Renal cortical epithelial cell (primary cell): ENCODE results near the gene BSND. TPM values are rescaled to one million over a fixed set of nuclear protein-coding genes. Genes with fewer than 3 reads are reported as not detected.
"Not testable (repeated sequence)": the region's sequence is repeated elsewhere in the genome, so short reads cannot be mapped to it uniquely, and the experiment has no call there.

Experiments
- DNase-seq: peaks from one replicate; pipeline ENCODE4 v3.0.0-alpha.2; 2011; ENCODE audit warnings: low read depth
- total RNA-seq: library from RNA; depleted of rRNA; stranded (reverse); fragments of >200 nt; gene quantifications from 2 replicates; pipeline ENCODE4 v1.2.3, GENCODE V29; 2014

The BSND gene
- total RNA-seq, 1 donor from 2014 or later, result 0.45 TPM

GRCh38 chr1:55015731-55016620 lies 17.2 kb downstream of the BSND start:
- no peak for DNase-seq

DNA sequence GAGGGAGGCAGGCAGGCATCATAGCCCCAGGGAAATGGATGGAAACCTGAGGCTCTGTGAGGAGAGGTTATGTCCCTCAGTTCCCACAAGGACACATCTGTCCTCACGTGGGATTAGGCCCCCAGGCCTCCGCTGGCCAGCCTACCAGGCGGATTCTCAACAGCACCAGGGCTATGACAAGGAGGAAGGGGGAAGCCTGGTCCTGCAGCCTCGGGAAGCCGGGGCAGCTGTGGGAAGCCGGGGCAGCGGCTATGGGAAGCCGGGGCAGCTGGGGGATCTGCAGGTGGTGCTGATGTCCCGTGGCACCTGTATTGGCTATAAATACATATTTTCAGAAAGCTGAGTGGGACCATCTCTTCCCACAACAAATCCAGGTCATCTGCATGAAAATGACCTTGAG lies 19.7 kb downstream of the BSND start:
- DNase-seq, result no peak

- DNase-seq, result peak; percentile 83
These were observed 23.3 kb downstream of the BSND start for GRCh38 chr1:55021942-55022546.

DNA sequence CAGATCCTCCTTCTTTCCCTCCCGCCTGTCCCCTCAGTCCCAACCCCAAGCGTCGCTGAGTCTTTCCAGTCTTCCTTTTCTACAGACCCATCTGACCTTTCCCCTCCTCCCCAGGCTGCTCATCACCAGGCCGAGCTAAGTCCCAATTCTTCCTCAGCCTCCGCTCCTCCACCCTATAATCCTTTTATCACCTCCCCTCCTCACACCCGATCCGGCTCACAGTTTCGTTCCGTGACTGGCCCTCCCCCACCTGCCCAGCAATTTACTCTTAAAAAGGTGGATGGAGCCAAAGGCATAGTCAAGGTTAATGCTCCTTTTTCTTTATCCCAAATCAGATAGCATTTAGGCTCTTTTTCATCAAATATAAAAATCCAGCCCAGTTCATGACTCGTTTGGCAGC lies 25.4 kb downstream of the BSND start:
- not testable (repeated sequence) for DNase-seq

GRCh38 chr1:55026682-55027081 lies 27.9 kb downstream of the BSND start:
- not testable (repeated sequence) for DNase-seq

- DNase-seq, result not testable (repeated sequence)
These were observed 32.4 kb downstream of the BSND start for GRCh38 chr1:55031098-55031497.

- DNase-seq, result no peak
These were observed 34.5 kb downstream of the BSND start for GRCh38 chr1:55033265-55033614.

- DNase-seq, result no peak
These were observed 35.9 kb downstream of the BSND start for GRCh38 chr1:55034476-55035133.

DNA sequence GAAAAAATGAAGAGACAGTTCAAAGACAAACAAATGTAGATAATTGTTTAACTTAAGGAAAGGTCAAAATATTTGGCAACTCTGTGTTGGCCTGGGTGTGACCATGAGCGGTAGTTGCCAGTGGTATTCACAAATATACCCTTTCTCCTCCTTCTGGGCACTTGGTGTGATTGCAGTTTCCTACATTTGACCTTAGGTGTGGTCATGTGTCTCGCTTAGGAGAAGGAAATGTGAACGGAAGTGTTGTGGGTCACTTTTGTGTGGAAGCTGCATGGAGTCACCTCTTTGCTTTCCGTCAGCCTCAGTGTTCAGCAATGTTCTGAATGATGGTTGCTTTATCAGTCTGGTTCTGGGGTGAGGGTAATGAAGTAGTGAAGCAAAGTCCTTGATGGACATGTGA lies 37.2 kb downstream of the BSND start:
- no peak for DNase-seq

- no peak for DNase-seq
These were observed 39.2 kb downstream of the BSND start for GRCh38 chr1:55037733-55038551.

DNA sequence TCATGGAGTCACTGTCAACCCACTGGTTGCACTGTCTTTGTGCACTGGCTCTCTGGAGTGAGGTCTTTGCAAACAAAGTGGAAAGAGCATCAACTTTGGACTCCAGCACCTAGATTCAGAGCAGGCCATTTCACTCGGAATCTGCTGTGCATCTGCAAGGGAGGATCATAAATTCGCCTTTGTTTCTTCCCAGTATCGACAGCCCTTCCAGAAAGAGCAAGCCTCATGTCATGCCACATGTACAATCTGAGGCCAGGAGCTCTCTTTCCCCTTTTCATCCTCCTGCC lies 39.8 kb downstream of the BSND start:
- DNase-seq, result no peak

DNA sequence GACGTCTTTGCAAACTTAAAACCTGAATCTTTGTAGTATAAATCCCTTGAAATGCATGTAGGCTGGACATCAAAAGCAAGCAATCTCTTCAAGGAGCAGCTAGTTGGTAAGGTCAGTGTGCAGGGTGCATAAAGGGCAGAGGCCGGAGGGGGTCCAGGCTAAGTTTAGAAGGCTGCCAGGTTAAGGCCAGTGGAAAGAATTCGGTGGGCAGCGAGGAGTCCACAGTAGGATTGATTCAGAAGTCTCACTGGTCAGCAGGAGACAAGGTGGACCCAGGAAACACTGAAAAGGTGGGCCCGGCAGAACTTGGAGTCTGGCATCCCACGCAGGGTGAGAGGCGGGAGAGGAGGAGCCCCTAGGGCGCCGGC lies 40.2 kb downstream of the BSND start:
- no peak for DNase-seq

- peak; percentile 50 for DNase-seq
These were observed 40.8 kb downstream of the BSND start, which contains the start of gene PCSK9 for GRCh38 chr1:55039342-55040082. TSS of gene PCSK9 (plus strand) at chr1:55039548. CDS start at chr1:55039838, 290 bp downstream.

DNA sequence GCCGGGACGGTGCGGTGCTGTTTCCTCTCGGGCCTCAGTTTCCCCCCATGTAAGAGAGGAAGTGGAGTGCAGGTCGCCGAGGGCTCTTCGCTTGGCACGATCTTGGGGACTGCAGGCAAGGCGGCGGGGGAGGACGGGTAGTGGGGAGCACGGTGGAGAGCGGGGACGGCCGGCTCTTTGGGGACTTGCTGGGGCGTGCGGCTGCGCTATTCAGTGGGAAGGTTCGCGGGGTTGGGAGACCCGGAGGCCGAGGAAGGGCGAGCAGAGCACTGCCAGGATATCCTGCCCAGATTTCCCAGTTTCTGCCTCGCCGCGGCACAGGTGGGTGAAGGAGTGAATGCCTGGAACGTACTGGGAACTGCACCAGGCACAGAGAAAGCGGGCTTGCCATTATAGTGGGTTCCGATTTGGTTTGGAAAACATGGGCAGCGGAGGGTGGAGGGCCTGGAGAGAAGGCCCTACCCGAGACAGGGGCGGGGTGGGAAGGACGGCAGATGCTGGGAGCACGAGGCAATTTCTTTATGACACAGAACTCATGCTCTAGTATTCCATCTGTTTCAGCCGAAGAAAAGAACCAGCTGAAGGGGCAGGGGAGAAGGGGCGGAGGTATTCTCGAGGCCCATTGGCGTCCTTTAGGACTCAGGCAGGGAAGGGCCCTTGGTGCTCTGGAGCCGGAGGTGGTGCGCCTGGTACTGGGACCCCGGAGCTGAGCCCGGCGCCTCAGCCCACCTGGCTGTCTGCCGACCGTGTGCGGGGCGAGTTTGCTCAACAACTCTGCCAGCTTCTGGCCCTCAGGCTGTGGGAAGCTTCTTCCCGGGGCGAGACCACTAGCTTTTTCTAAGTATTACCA lies 41.6 kb downstream of the BSND start:
- no peak for DNase-seq

GRCh38 chr1:55040933-55041494 lies 42.3 kb downstream of the BSND start:
- DNase-seq, result no peak

GRCh38 chr1:55041613-55042012 lies 42.9 kb downstream of the BSND start:
- DNase-seq, result no peak

DNA sequence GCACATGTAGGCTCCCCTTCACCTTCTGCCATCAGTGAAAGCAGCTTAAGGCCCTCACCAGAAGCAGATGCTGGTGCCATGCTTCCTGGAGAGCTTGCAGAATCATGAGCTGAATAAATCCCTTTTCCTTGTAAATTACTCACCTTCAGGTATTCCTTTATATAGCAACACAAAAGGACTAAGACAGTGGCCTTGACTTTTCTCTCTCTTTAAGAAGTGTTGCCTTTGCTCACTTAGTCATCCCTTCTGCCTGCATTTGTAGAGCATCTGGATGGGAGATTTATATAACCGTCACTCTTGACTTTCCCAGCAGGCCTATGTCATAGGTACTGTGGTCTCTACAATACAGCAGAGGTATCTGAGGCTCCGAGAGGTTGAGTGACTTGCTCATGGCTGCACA lies 44.3 kb downstream of the BSND start:
- DNase-seq, result no peak

DNA sequence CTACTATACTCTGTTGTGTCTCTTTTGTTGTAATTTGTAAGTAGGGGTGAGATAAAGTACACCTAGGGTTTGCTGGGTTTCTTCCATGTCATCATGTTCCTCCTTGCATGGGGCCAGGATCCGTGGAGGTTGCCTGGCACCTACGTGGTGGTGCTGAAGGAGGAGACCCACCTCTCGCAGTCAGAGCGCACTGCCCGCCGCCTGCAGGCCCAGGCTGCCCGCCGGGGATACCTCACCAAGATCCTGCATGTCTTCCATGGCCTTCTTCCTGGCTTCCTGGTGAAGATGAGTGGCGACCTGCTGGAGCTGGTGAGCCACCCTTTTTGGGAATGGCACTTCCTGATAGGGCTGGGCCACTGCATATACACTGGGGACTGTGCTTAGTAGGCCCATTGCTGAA lies 45.0 kb downstream of the BSND start:
- DNase-seq, result no peak

DNA sequence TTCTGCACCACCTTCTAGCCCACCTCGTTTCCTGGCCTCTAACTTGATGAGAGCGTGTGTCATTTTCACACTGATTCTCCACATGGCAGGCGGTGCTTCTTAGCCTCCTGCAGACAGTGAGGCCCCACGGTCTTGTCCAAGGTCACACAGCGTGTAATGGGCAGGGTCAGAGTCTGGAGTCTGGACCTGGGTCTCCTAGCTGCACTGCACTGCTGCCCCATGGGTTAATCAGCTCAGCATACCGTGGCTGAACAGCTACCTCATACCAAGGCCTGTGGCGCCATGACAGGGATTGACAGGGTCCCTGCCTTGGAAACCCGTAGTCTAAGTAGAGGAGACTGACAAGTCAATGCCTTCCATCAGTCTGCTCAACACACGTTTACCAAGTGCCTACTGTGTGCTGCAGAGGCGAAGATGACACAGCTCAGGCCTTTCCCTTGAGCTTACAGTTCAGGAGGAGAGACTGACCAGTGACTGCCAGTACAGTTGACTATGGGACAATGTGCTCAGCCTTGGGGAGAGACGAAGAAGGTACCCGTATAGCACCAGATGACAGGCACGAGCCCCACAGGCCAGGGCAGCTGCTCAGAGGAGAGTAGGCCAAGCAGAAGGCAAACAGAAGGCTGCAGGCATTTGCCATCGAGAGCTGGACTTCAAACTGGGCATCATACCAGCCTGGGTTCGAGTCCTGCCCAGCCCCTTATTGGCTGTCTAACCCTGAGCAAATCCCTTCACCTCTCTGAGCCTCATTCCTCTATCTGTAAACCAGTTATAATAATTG lies 46.1 kb downstream of the BSND start:
- DNase-seq, result no peak
